Osteoblast (primary cell): ENCODE data around the gene TEX53. TPM values are rescaled to one million over a fixed set of nuclear protein-coding genes. Genes with fewer than 3 reads are reported as not detected.

Experiments
- DNase-seq: peaks from one replicate; pipeline ENCODE4 v3.0.0; 2011; ENCODE audit warnings: low spot score, mixed read lengths; ENCODE audit not compliant: insufficient read length; ENCODE audit errors: missing footprints
- H2AFZ ChIP-seq: 2 replicates; pipeline ENCODE4 v1.6.0; 2011; ENCODE audit warnings: mild to moderate bottlenecking, low read length
- H3K27ac ChIP-seq: 2 replicates; pipeline ENCODE4 v1.5.1; 2011; ENCODE audit warnings: mild to moderate bottlenecking, low read depth, low read length, moderate library complexity
- H3K27me3 ChIP-seq: 2 replicates; pipeline ENCODE4 v1.6.0; 2012; ENCODE audit warnings: mild to moderate bottlenecking, control low read depth, inconsistent platforms, low read length, moderate library complexity; ENCODE audit not compliant: insufficient read depth
- H3K36me3 ChIP-seq: 2 replicates; pipeline ENCODE4 v1.5.1; 2011; ENCODE audit warnings: mild to moderate bottlenecking, low read length, control low read depth, moderate library complexity; ENCODE audit not compliant: insufficient read depth
- H3K4me1 ChIP-seq: 2 replicates; pipeline ENCODE4 v1.5.1; 2011; ENCODE audit warnings: mild to moderate bottlenecking, low read length, control low read depth, moderate library complexity; ENCODE audit not compliant: insufficient read depth
- H3K4me2 ChIP-seq: 2 replicates; pipeline ENCODE4 v1.6.0; 2011; ENCODE audit warnings: mild to moderate bottlenecking, low read length; ENCODE audit not compliant: insufficient read depth
- H3K4me3 ChIP-seq: fragments of 200-600 bp; sonication (generic); 3 replicates; pipeline ENCODE4 v1.5.1; 2012; ENCODE audit warnings: mild to moderate bottlenecking, low read length, inconsistent platforms; ENCODE audit not compliant: insufficient read depth
- H3K79me2 ChIP-seq: 2 replicates; pipeline ENCODE4 v1.6.0; 2012; ENCODE audit warnings: mild to moderate bottlenecking, low read length, control low read depth, inconsistent platforms; ENCODE audit not compliant: insufficient read depth
- H3K9me3 ChIP-seq: 2 replicates; pipeline ENCODE4 v1.5.1; 2011; ENCODE audit warnings: low read depth, low read length, control low read depth
- H4K20me1 ChIP-seq: 2 replicates; pipeline ENCODE4 v1.6.0; 2012; ENCODE audit warnings: mild to moderate bottlenecking, low read length, control low read depth; ENCODE audit not compliant: insufficient read depth
- total RNA-seq: library from RNA; depleted of rRNA; stranded (reverse); fragments of >200 nt; gene quantifications from 2 replicates; pipeline ENCODE4 v1.2.3, GENCODE V29; 2012
- TF ChIP-seq, protein P1 (sequence below): IDR thresholded peaks from 2 replicates; pipeline ENCODE4 v1.5.1; 2011; ENCODE audit warnings: mild to moderate bottlenecking, low read depth, low read length, moderate library complexity; ENCODE audit errors: extremely low read depth

TEX53 gene
- not detected in 2 replicates for total RNA-seq

- TF ChIP-seq, protein P1, sequence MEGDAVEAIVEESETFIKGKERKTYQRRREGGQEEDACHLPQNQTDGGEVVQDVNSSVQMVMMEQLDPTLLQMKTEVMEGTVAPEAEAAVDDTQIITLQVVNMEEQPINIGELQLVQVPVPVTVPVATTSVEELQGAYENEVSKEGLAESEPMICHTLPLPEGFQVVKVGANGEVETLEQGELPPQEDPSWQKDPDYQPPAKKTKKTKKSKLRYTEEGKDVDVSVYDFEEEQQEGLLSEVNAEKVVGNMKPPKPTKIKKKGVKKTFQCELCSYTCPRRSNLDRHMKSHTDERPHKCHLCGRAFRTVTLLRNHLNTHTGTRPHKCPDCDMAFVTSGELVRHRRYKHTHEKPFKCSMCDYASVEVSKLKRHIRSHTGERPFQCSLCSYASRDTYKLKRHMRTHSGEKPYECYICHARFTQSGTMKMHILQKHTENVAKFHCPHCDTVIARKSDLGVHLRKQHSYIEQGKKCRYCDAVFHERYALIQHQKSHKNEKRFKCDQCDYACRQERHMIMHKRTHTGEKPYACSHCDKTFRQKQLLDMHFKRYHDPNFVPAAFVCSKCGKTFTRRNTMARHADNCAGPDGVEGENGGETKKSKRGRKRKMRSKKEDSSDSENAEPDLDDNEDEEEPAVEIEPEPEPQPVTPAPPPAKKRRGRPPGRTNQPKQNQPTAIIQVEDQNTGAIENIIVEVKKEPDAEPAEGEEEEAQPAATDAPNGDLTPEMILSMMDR: no peak
- Histone ChIP-seq H3K79me2 (no peaks in the 10 kb centered on the region), H3K4me2 (no peak within 1 kb of the TSS), H3K27ac (no peak within 1 kb of the TSS), H3K9me3 (no peaks in the 10 kb centered on the region), H2AFZ (no peak within 1 kb of the TSS), H3K4me3 (no peak within 1 kb of the TSS), H4K20me1 (no peaks in the 10 kb centered on the region), H3K4me1 (peaks cover 15% of the 10 kb centered on the region), H3K27me3 (peaks cover 12% of the 10 kb centered on the region), H3K36me3 (no peaks in the 10 kb centered on the region)
- no peak for DNase-seq
These were observed at the start of gene TEX53 for GRCh38 chr9:114657705-114658104. TEX53 (minus strand) TSS chr9:114657805; CDS start chr9:114657774, 31 bp downstream.

DNA sequence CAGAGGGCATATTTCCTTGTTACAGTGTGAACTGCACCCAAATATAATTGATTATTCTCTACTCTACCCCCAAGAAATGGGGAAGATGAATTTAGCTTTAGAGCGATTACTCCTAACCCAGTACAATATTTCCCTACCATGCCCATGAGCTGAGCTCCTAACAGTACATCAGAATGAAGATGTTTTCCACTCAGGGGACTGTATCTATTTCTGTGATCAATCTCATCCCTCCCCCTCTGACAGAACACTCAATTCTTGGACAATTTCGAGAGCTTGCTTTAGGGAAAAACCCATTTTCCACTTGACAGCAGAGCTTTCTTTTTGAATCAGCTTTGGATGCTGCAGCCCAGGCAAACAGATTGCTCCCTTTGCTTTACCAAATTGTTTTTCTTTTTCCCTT lies 49.1 kb upstream of the TEX53 start:
- Histone ChIP-seq H3K36me3 (no peaks in the 10 kb centered on the region), H3K4me2 (no peak overlapping the region), H3K4me3 (no peak overlapping the region), H4K20me1 (no peaks in the 10 kb centered on the region), H3K9me3 (no peaks in the 10 kb centered on the region), H3K27ac (no peak overlapping the region), H3K79me2 (no peaks in the 10 kb centered on the region), H3K4me1 (no peaks in the 10 kb centered on the region), H3K27me3 (peaks cover 3% of the 10 kb centered on the region), H2AFZ (no peak overlapping the region)
- no peak for DNase-seq
- TF ChIP-seq, protein P1: no peak

- Histone ChIP-seq H3K9me3 (no peaks in the 10 kb centered on the region), H4K20me1 (no peaks in the 10 kb centered on the region), H3K4me3 (no peak overlapping the region), H3K27me3 (no peaks in the 10 kb centered on the region), H3K27ac (no peak overlapping the region), H3K36me3 (no peaks in the 10 kb centered on the region), H3K4me1 (peaks cover 5% of the 10 kb centered on the region), H2AFZ (no peak overlapping the region), H3K4me2 (no peak overlapping the region), H3K79me2 (no peaks in the 10 kb centered on the region)
- no peak for DNase-seq
- TF ChIP-seq, protein P1: no peak
These were observed 44.4 kb upstream of the TEX53 start for GRCh38 chr9:114701988-114702387.

GRCh38 chr9:114697951-114698351 lies 40.3 kb upstream of the TEX53 start:
- Histone ChIP-seq H3K79me2 (no peaks in the 10 kb centered on the region), H3K4me1 (peaks cover 16% of the 10 kb centered on the region), H3K27ac (no peak overlapping the region), H3K9me3 (no peaks in the 10 kb centered on the region), H4K20me1 (no peaks in the 10 kb centered on the region), H2AFZ (no peak overlapping the region), H3K4me3 (no peak overlapping the region), H3K4me2 (no peak overlapping the region), H3K36me3 (no peaks in the 10 kb centered on the region), H3K27me3 (no peaks in the 10 kb centered on the region)
- DNase-seq: no peak
- TF ChIP-seq, protein P1: no peak
